Osteocyte (in vitro differentiated cells): ENCODE measurements around the gene CCAR1. TPM values are rescaled to one million over a fixed set of nuclear protein-coding genes. Genes with fewer than 3 reads are reported as not detected.
"Not testable (repeated sequence)": the region's sequence is repeated elsewhere in the genome, so short reads cannot be mapped to it uniquely, and the experiment has no call there.

Experiments used
- DNase-seq: peaks from one replicate; pipeline ENCODE4 v3.0.0; 2021; ENCODE audit warnings: mixed read lengths; ENCODE audit not compliant: unreplicated experiment; ENCODE audit errors: extremely low spot score
- H3K27ac Mint-ChIP-seq: one replicate; pipeline ENCODE4 v1.8.0; 2021; ENCODE audit warnings: mild to moderate bottlenecking, mixed read lengths; ENCODE audit not compliant: unreplicated experiment
- H3K27me3 Mint-ChIP-seq: one replicate; pipeline ENCODE4 v1.8.0; 2021; ENCODE audit warnings: mixed read lengths; ENCODE audit not compliant: unreplicated experiment
- H3K36me3 Mint-ChIP-seq: one replicate; pipeline ENCODE4 v1.8.0; 2021; ENCODE audit warnings: mixed read lengths; ENCODE audit not compliant: unreplicated experiment
- H3K4me1 Mint-ChIP-seq: one replicate; pipeline ENCODE4 v1.8.0; 2021; ENCODE audit warnings: mixed read lengths; ENCODE audit not compliant: unreplicated experiment
- H3K4me3 Mint-ChIP-seq: one replicate; pipeline ENCODE4 v1.8.0; 2021; ENCODE audit warnings: mild to moderate bottlenecking, moderate library complexity, mixed read lengths; ENCODE audit not compliant: unreplicated experiment
- H3K9me3 Mint-ChIP-seq: one replicate; pipeline ENCODE4 v1.8.0; 2021; ENCODE audit warnings: mixed read lengths; ENCODE audit not compliant: unreplicated experiment
- CTCF ChIP-seq: fragments of 200-600 bp; sonication (generic); IDR thresholded peaks from 2 replicates; pipeline ENCODE4 v1.5.0; 2021; ENCODE audit warnings: antibody characterized with exemption, mild to moderate bottlenecking, moderate library complexity
- total RNA-seq: library from RNA; stranded (reverse); gene quantifications from 2 replicates; pipeline ENCODE4 v1.2.1, GENCODE V29; 2021

CCAR1 gene
- total RNA-seq, 1 donor from 2014 or later: 75.9 TPM

GRCh38 chr10:68725016-68725415, 4.0 kb downstream of the CCAR1 start:
- no peak overlapping the region for H3K4me3 Mint-ChIP-seq
- H3K9me3 Mint-ChIP-seq: no peaks in the 10 kb centered on the region
- H3K36me3 Mint-ChIP-seq: peaks cover 33% of the 10 kb centered on the region
- no peak overlapping the region for H3K27ac Mint-ChIP-seq
- H3K27me3 Mint-ChIP-seq: no peaks in the 10 kb centered on the region
- peaks cover 14% of the 10 kb centered on the region for H3K4me1 Mint-ChIP-seq
- no peak for TF ChIP-seq CTCF
- no peak for DNase-seq

GRCh38 chr10:68727146-68727545, 6.1 kb downstream of the CCAR1 start:
- no peak for TF ChIP-seq CTCF
- Mint-ChIP-seq H3K27ac (no peak overlapping the region), H3K4me3 (no peak overlapping the region), H3K36me3 (peaks cover 41% of the 10 kb centered on the region), H3K9me3 (no peaks in the 10 kb centered on the region), H3K27me3 (no peaks in the 10 kb centered on the region), H3K4me1 (peaks cover 9% of the 10 kb centered on the region)
- DNase-seq: no peak

- Mint-ChIP-seq H3K27ac (no peak overlapping the region), H3K36me3 (peaks cover 50% of the 10 kb centered on the region), H3K4me3 (no peak overlapping the region), H3K9me3 (no peaks in the 10 kb centered on the region), H3K4me1 (no peaks in the 10 kb centered on the region), H3K27me3 (no peaks in the 10 kb centered on the region)
- DNase-seq: no peak
- no peak for TF ChIP-seq CTCF
Observed at GRCh38 chr10:68732651-68733050, 11.6 kb downstream of the CCAR1 start.

GRCh38 chr10:68734349-68734748, 13.3 kb downstream of the CCAR1 start:
- no peaks in the 10 kb centered on the region for H3K9me3 Mint-ChIP-seq
- H3K4me3 Mint-ChIP-seq: no peak overlapping the region
- no peak for TF ChIP-seq CTCF
- no peak for DNase-seq
- H3K36me3 Mint-ChIP-seq: peaks cover 55% of the 10 kb centered on the region
- no peaks in the 10 kb centered on the region for H3K27me3 Mint-ChIP-seq
- no peaks in the 10 kb centered on the region for H3K4me1 Mint-ChIP-seq
- no peak overlapping the region for H3K27ac Mint-ChIP-seq

GRCh38 chr10:68735119-68735518, 14.1 kb downstream of the CCAR1 start:
- no peak overlapping the region for H3K4me3 Mint-ChIP-seq
- no peak for TF ChIP-seq CTCF
- no peaks in the 10 kb centered on the region for H3K9me3 Mint-ChIP-seq
- H3K27me3 Mint-ChIP-seq: no peaks in the 10 kb centered on the region
- H3K27ac Mint-ChIP-seq: no peak overlapping the region
- no peaks in the 10 kb centered on the region for H3K4me1 Mint-ChIP-seq
- DNase-seq: peak; percentile 40
- H3K36me3 Mint-ChIP-seq: peaks cover 57% of the 10 kb centered on the region

- H3K27ac Mint-ChIP-seq, H3K4me3 Mint-ChIP-seq, H3K27me3 Mint-ChIP-seq, H3K4me1 Mint-ChIP-seq, H3K9me3 Mint-ChIP-seq: not testable (repeated sequence)
- peaks cover 58% of the 10 kb centered on the region for H3K36me3 Mint-ChIP-seq
- peak; percentile 17 for DNase-seq
Observed at GRCh38 chr10:68735739-68736138, 14.7 kb downstream of the CCAR1 start.

GRCh38 chr10:68740676-68741075, 19.6 kb downstream of the CCAR1 start:
- DNase-seq, H3K27ac Mint-ChIP-seq, H3K9me3 Mint-ChIP-seq, H3K27me3 Mint-ChIP-seq, H3K4me1 Mint-ChIP-seq, H3K4me3 Mint-ChIP-seq: not testable (repeated sequence)
- H3K36me3 Mint-ChIP-seq: peaks cover 49% of the 10 kb centered on the region
